HFF-Myc (cell line): Measurements from ENCODE around the gene ZNF677.
"Not testable (repeated sequence)": the region's sequence is repeated elsewhere in the genome, so short reads cannot be mapped to it uniquely, and the experiment has no call there.

ENCODE experiments used
- DNase-seq: peaks from one replicate; pipeline ENCODE4 v3.0.0-alpha.2; 2011; ENCODE audit warnings: low read depth; ENCODE audit errors: extremely low read depth
- H3K4me3 ChIP-seq: replicated peaks from 2 replicates; pipeline ENCODE4 v1.5.1; 2011; ENCODE audit warnings: low read depth, mild to moderate bottlenecking, control low read depth, low read length
- CTCF ChIP-seq: IDR thresholded peaks from 2 replicates; pipeline ENCODE4 v1.5.1; 2012; ENCODE audit warnings: mild to moderate bottlenecking, low read depth, low read length, control low read depth; ENCODE audit errors: missing control alignments

The ZNF677 gene

GRCh38 chr19:53254411-53255341 lies at the start of gene ZNF677:
TSS of gene ZNF677 (minus strand) at chr19:53254873. CDS start at chr19:53251550, 3,323 bp downstream.
- TF ChIP-seq CTCF = no peak
- no peak for DNase-seq
- H3K4me3 ChIP-seq = peak within 1 kb of the TSS; percentile 51

GRCh38 chr19:53301341-53301740 lies 46.7 kb upstream of the ZNF677 start:
- DNase-seq, H3K4me3 ChIP-seq: not testable (repeated sequence)

DNA sequence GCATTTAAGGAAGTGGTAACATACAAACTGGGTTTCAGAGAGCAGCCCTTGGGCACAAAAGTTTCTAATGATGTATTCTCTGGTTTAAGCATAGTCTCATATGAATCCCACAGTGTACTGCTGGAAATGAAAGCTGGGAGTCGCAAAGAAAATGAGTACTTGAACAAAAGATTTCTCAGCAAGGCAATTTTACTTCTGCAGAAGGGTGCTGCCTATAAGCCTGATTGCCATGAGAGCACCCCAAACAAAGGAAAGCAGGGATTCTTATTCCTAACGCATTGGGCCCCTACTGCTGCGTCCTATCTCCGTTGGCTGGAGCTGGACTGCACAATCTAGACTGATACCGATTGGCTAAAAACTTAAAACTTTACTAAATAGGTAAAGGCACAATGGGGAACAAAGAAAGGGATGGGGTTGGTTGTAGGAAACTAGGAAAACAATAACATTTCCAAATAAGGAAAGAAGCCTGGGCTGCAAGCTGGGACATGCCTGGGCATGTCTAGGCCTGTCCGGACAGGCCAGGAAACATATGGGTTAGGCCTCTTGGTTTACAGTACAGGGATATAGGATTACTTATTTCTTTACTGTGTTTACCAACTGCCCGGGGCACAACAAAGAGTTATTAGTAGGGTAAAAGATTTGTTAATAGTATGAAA lies 40.2 kb upstream of the ZNF677 start:
- no peak for TF ChIP-seq CTCF
- no peak overlapping the region for H3K4me3 ChIP-seq
- DNase-seq = peak; percentile 4

- DNase-seq = no peak
- H3K4me3 ChIP-seq = no peak overlapping the region
- no peak for TF ChIP-seq CTCF
Observed at GRCh38 chr19:53290758-53291549, 36.3 kb upstream of the ZNF677 start.

GRCh38 chr19:53285087-53285486 lies 30.4 kb upstream of the ZNF677 start:
- TF ChIP-seq CTCF = no peak
- no peak for DNase-seq
- H3K4me3 ChIP-seq = no peak overlapping the region

GRCh38 chr19:53281947-53282346 lies 27.3 kb upstream of the ZNF677 start:
- not testable (repeated sequence) for DNase-seq, H3K4me3 ChIP-seq

GRCh38 chr19:53275480-53275879 lies 20.8 kb upstream of the ZNF677 start:
- H3K4me3 ChIP-seq = no peak overlapping the region
- no peak for TF ChIP-seq CTCF
- DNase-seq = no peak
